Smooth muscle cell of bladder (primary cell): Measurements from ENCODE around the gene RWDD4. TPM values are rescaled to one million over a fixed set of nuclear protein-coding genes. Genes with fewer than 3 reads are reported as not detected.

ENCODE experiments used
- total RNA-seq: library from RNA; depleted of rRNA; stranded (reverse); fragments of >200 nt; gene quantifications from 2 replicates; pipeline ENCODE4 v1.2.3, GENCODE V29; 2014

RWDD4 gene
- 13.1 and 13.3 TPM in 2 replicates for total RNA-seq

DNA sequence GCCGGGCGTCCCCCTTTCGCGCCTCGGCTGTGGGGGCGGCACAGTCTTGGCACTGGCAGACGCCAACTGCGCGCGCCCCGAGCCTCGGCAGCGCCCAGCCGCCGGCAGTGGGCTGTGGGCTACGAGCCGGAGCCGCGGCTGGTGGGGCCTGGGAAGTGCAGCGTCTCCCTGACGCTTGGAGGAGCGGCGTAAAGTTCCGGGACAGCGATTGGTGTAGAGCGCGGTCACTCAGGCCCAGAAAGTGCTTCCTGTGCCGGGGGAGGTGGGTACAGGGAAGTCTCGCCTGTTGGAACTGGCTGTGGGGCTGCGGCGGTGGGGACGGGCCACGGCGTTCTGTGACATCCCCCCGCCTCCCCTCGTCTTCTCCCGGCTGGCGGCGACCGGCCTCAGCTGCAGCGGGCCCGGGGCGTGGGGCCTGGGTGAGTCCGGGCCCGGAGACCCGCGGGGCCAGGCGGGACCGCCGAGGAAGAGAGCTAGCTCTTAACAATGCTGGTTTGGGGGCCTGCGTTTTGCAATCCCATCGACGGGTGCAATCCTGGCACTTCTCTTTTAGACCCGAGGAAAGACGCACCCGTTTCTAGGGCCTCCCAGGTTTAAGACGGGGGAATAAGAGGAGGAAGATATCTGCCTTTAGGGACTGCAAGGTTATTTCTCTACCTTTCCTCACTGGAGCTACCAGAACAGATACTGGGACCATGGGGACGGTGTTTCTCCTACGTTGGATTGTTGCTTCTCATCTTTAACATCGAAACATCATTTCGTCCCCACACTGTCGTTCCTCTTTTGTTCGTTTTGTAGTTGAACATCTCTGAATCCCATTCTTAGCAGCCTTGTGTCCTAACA, at the start of gene RWDD4, which contains the start of gene TRAPPC11:
Gene RWDD4, minus strand, starts transcription at position 157 of the 843 bp plus-strand sequence. CDS start 233 bp downstream, outside the sequence.
Gene TRAPPC11, plus strand, starts transcription at position 265 of the 843 bp plus-strand sequence. CDS start 4,575 bp downstream, outside the sequence.

Other genes starting within 250 kb of the RWDD4 start
- 10.2 and 13.6 TPM in 2 replicates for gene CDKN2AIP, start 214.5 kb downstream of the RWDD4 start, total RNA-seq
- gene ING2, start 154.1 kb downstream of the RWDD4 start, total RNA-seq, result 4.1 and 9.1 TPM in 2 replicates
- gene TRAPPC11, start 108 bp upstream of the RWDD4 start, total RNA-seq, result 40.7 and 49.9 TPM in 2 replicates
- gene STOX2, start 246.1 kb upstream of the RWDD4 start, total RNA-seq, result 1.0 and 3.4 TPM in 2 replicates